ENCODE measurements around the gene ABLIM3. TPM values are rescaled to one million over a fixed set of nuclear protein-coding genes. Genes with fewer than 3 reads are reported as not detected.

Gene ABLIM3
- total and polyA plus RNA-seq, 8 donors = 1.3 to 8.1 (median 2.5) TPM

GRCh38 chr5:149212198-149212951 lies 71.1 kb downstream of the ABLIM3 start:
- Histone ChIP-seq H3K4me1 (no peaks in the 10 kb centered on the region), H3K27ac (no peak overlapping the region), H3K36me3 (no peaks in the 10 kb centered on the region), H3K27me3 (no peaks in the 10 kb centered on the region), H3K4me3 (no peak overlapping the region), H3K9me3 (no peaks in the 10 kb centered on the region)
- DNase-seq (no peak), ATAC-seq (peak in 1 of 4 donors; percentile 32), FAIRE-seq (no peak)
- TF ChIP-seq, protein P1, sequence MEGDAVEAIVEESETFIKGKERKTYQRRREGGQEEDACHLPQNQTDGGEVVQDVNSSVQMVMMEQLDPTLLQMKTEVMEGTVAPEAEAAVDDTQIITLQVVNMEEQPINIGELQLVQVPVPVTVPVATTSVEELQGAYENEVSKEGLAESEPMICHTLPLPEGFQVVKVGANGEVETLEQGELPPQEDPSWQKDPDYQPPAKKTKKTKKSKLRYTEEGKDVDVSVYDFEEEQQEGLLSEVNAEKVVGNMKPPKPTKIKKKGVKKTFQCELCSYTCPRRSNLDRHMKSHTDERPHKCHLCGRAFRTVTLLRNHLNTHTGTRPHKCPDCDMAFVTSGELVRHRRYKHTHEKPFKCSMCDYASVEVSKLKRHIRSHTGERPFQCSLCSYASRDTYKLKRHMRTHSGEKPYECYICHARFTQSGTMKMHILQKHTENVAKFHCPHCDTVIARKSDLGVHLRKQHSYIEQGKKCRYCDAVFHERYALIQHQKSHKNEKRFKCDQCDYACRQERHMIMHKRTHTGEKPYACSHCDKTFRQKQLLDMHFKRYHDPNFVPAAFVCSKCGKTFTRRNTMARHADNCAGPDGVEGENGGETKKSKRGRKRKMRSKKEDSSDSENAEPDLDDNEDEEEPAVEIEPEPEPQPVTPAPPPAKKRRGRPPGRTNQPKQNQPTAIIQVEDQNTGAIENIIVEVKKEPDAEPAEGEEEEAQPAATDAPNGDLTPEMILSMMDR (IDR thresholded peaks at IDR 0.05) = no peak
- intact Hi-C loops (cut with DNase I) = no loop called here
- WGBS, 2 donors = 74 to 79% methylated on average over 7 of the region's 7 CpGs

- FAIRE-seq = no peak
- 59 to 70% methylated on average over 13 of the region's 13 CpGs for WGBS, 2 donors
- TF ChIP-seq, protein P1 (IDR thresholded peaks at IDR 0.05) = no peak
These were observed 72.1 kb downstream of the ABLIM3 start for GRCh38 chr5:149213264-149213880.

GRCh38 chr5:149215478-149216090 lies 74.3 kb downstream of the ABLIM3 start:
- H3K4me3 ChIP-seq = no peak overlapping the region
- no peak overlapping the region for H3K27ac ChIP-seq
- no peaks in the 10 kb centered on the region for H3K9me3 ChIP-seq
- H3K27me3 ChIP-seq = no peaks in the 10 kb centered on the region
- FAIRE-seq = no peak
- peak in 3 of 4 donors; percentile 15 to 43 (median 35) for ATAC-seq
- TF ChIP-seq, protein P1 (IDR thresholded peaks at IDR 0.05) = no peak
- H3K36me3 ChIP-seq = no peaks in the 10 kb centered on the region
- no peaks in the 10 kb centered on the region for H3K4me1 ChIP-seq
- 68 to 81% methylated on average over 5 of the region's 5 CpGs for WGBS, 2 donors
- DNase-seq = no peak
- intact Hi-C loops (cut with DNase I) = no loop called here

More at GRCh38 chr5:149213264-149213880, 72.1 kb downstream of the ABLIM3 start:
- H3K27ac ChIP-seq = no peak overlapping the region
- no peaks in the 10 kb centered on the region for H3K4me1 ChIP-seq
- no peaks in the 10 kb centered on the region for H3K36me3 ChIP-seq
- no peaks in the 10 kb centered on the region for H3K27me3 ChIP-seq
- H3K4me3 ChIP-seq = no peak overlapping the region
- H3K9me3 ChIP-seq = no peaks in the 10 kb centered on the region
- ATAC-seq (no peak), DNase-seq (no peak)
- intact Hi-C loops (cut with DNase I) = no loop called here

DNA sequence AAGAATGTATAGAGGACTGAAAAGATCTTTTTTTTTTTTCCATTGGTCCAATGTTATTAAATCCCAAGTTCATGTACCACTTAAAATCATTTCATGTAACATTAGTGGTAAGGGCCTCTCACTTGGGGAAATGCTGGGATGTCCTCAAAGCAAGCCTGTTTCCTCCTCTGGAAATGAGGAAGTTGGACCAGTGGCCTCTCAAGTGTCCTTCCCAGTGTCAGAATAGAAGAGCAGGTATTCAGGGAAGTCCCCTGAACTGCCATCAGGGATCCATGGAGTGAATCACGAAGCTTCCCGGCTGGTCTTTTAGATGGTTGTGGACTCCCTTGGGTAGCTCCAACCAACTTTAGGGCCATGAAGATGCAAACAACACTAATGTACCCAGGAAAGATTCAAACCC lies 75.2 kb downstream of the ABLIM3 start:
- TF ChIP-seq, protein P1 (IDR thresholded peaks at IDR 0.05) = no peak
- ATAC-seq = peak in 1 of 4 donors; percentile 25
- H3K27ac ChIP-seq = no peak overlapping the region
- no peak for FAIRE-seq
- no peaks in the 10 kb centered on the region for H3K4me1 ChIP-seq
- DNase-seq = no peak
- H3K36me3 ChIP-seq = no peaks in the 10 kb centered on the region
- intact Hi-C loops (cut with DNase I) = no loop called here
- no peak overlapping the region for H3K4me3 ChIP-seq
- WGBS, 2 donors = 85 to 95% methylated on average over 2 of the region's 2 CpGs
- no peaks in the 10 kb centered on the region for H3K27me3 ChIP-seq
- H3K9me3 ChIP-seq = no peaks in the 10 kb centered on the region
